Caco-2 (cell line): Measurements from ENCODE around the gene FSIP2. TPM values are rescaled to one million over a fixed set of nuclear protein-coding genes. Genes with fewer than 3 reads are reported as not detected.

Experiments used
- BruUV-seq: library from RNA; stranded (reverse); fragments of 400-500 nt; replicated peaks from 2 replicates; lab custom pipeline; 2021; lab: Mats Ljungman, UMichigan
- CTCF ChIA-PET: fragments of 300-600 bp; sonication (Branson Sonifier 250); formaldehyde crosslinking; loops from one replicate; lab custom pipeline; 2022; ENCODE audit warnings: antibody characterized with exemption; lab: Charles Lee
- POLR2A ChIA-PET: fragments of 300-600 bp; sonication (Branson Sonifier 250); formaldehyde crosslinking; loops from one replicate; lab custom pipeline; 2022; ENCODE audit warnings: antibody characterized with exemption; lab: Charles Lee
- DNase-seq, 2 experiments: peaks; one replicate each; pipeline versions ENCODE4 v3.0.0 to v3.0.0-alpha.2; 2020 to 2022
- H3K27me3 ChIP-seq: replicated peaks from 2 replicates; pipeline ENCODE4 v1.6.0; 2011; ENCODE audit warnings: low read length; ENCODE audit not compliant: control insufficient read depth, insufficient read depth
- H3K36me3 ChIP-seq: 2 replicates; pipeline ENCODE4 v1.5.1; 2011; ENCODE audit warnings: low read length; ENCODE audit not compliant: control insufficient read depth, insufficient read depth
- H3K4me1 ChIP-seq: fragments of 250-450 bp; sonication (Bioruptor Pico); 2 replicates; pipeline ENCODE4 v1.5.1; 2020; ENCODE audit warnings: mild to moderate bottlenecking
- H3K4me3 ChIP-seq: 2 replicates; pipeline ENCODE4 v1.5.1; 2011; ENCODE audit warnings: low read depth, mild to moderate bottlenecking, control low read depth, low read length
- H3K9me3 ChIP-seq: fragments of 250-450 bp; sonication (Bioruptor Pico); 2 replicates; pipeline ENCODE4 v1.5.1; 2020; ENCODE audit warnings: mild to moderate bottlenecking, moderate library complexity
- H3K27ac Mint-ChIP-seq: one replicate; pipeline ENCODE4 v1.8.0; 2022; ENCODE audit warnings: mixed read lengths; ENCODE audit not compliant: unreplicated experiment
- H3K27me3 Mint-ChIP-seq: one replicate; pipeline ENCODE4 v1.8.0; 2022; ENCODE audit warnings: mixed read lengths; ENCODE audit not compliant: insufficient read depth, unreplicated experiment
- H3K36me3 Mint-ChIP-seq: one replicate; pipeline ENCODE4 v1.8.0; 2022; ENCODE audit warnings: mild to moderate bottlenecking, mixed read lengths; ENCODE audit not compliant: insufficient read depth, unreplicated experiment
- H3K4me1 Mint-ChIP-seq: one replicate; pipeline ENCODE4 v1.8.0; 2022; ENCODE audit warnings: low read depth, mixed read lengths; ENCODE audit not compliant: unreplicated experiment
- H3K4me3 Mint-ChIP-seq: one replicate; pipeline ENCODE4 v1.8.0; 2022; ENCODE audit warnings: mild to moderate bottlenecking, moderate library complexity, mixed read lengths; ENCODE audit not compliant: unreplicated experiment
- H3K9me3 Mint-ChIP-seq: one replicate; pipeline ENCODE4 v1.8.0; 2022; ENCODE audit warnings: mixed read lengths; ENCODE audit not compliant: unreplicated experiment
- CTCF ChIP-seq, 2 experiments: fragments of 200-600 bp in 1 of 2; IDR thresholded peaks; 1 replicate in 1 of 2; 2 replicates in 1 of 2; pipeline versions ENCODE4 v1.5.1 to v1.8.0; 2011 to 2022; ENCODE audit warnings: antibody characterized with exemption in 1 of 2, control low read depth in 1 of 2, inconsistent platforms in 1 of 2, low read depth in 1 of 2, low read length in 1 of 2, mild to moderate bottlenecking in 1 of 2, moderate library complexity in 1 of 2; ENCODE audit not compliant: insufficient read depth in 1 of 2, severe bottlenecking in 1 of 2, unreplicated experiment in 1 of 2
- intact Hi-C: fragments of 100-400 bp; cut with micrococcal nuclease; formaldehyde crosslinking; loops from one replicate; pipeline ENCODE4 v1.10.0; 2022; ENCODE audit not compliant: unreplicated experiment
- total RNA-seq: library from RNA; stranded (reverse); gene quantifications from 2 replicates; pipeline ENCODE4 v1.2.3, GENCODE V29; 2022

The FSIP2 gene
- total RNA-seq, 1 experiment from 2014 or later, result 0.09 TPM

GRCh38 chr2:185821467-185821866 is 82.9 kb downstream of the FSIP2 start:
- H3K4me1 Mint-ChIP-seq, result no peaks in the 10 kb centered on the region
- no TSS peak for BruUV-seq
- H3K36me3 Mint-ChIP-seq, result no peaks in the 10 kb centered on the region
- intact Hi-C loops, result no loop called here
- Histone ChIP-seq H3K4me3 (no peak overlapping the region), H3K36me3 (no peaks in the 10 kb centered on the region), H3K9me3 (peaks cover 12% of the 10 kb centered on the region; the same call in 1 of the 2 replicates), H3K4me1 (no peaks in the 10 kb centered on the region), H3K27me3 (no peaks in the 10 kb centered on the region)
- CTCF ChIA-PET, result no interaction called here
- H3K27ac Mint-ChIP-seq, result no peak overlapping the region
- no peak overlapping the region for H3K4me3 Mint-ChIP-seq
- TF ChIP-seq CTCF (IDR thresholded peaks at IDR 0.05; ENCODE audit: insufficient read depth in 1 of 2, low read depth in 1 of 2, low read length in 1 of 2, severe bottlenecking in 1 of 2, unreplicated experiment in 1 of 2), result no peak
- no peaks in the 10 kb centered on the region for H3K27me3 Mint-ChIP-seq
- no peak for DNase-seq
- no peaks in the 10 kb centered on the region for H3K9me3 Mint-ChIP-seq
- POLR2A ChIA-PET, result no interaction called here

GRCh38 chr2:185823773-185824172 is 85.2 kb downstream of the FSIP2 start:
- no peaks in the 10 kb centered on the region for H3K4me1 Mint-ChIP-seq
- POLR2A ChIA-PET, result no interaction called here
- no peaks in the 10 kb centered on the region for H3K27me3 Mint-ChIP-seq
- CTCF ChIA-PET, result no interaction called here
- H3K36me3 Mint-ChIP-seq, result no peaks in the 10 kb centered on the region
- no peak for DNase-seq
- Histone ChIP-seq H3K4me1 (0 out of 2 replicates have a peak, but pooled peaks cover under 1% of the 10 kb centered on the region), H3K36me3 (no peaks in the 10 kb centered on the region), H3K9me3 (peaks cover 3% of the 10 kb centered on the region; the same call in 1 of the 2 replicates), H3K4me3 (no peak overlapping the region), H3K27me3 (no peaks in the 10 kb centered on the region)
- no peak overlapping the region for H3K27ac Mint-ChIP-seq
- no peak for TF ChIP-seq CTCF (IDR thresholded peaks at IDR 0.05; ENCODE audit: insufficient read depth in 1 of 2, low read depth in 1 of 2, low read length in 1 of 2, severe bottlenecking in 1 of 2, unreplicated experiment in 1 of 2)
- H3K9me3 Mint-ChIP-seq, result no peaks in the 10 kb centered on the region
- intact Hi-C loops, result no loop called here
- H3K4me3 Mint-ChIP-seq, result no peak overlapping the region
- BruUV-seq, result no TSS peak

- Mint-ChIP-seq H3K27ac (no peak overlapping the region), H3K9me3 (no peaks in the 10 kb centered on the region), H3K4me3 (no peak overlapping the region), H3K4me1 (no peaks in the 10 kb centered on the region), H3K36me3 (no peaks in the 10 kb centered on the region), H3K27me3 (no peaks in the 10 kb centered on the region)
- peaks cover 8% of the 10 kb centered on the region; the same call in 1 of the 2 replicates for H3K4me1 ChIP-seq
- CTCF ChIA-PET, result no interaction called here
- H3K36me3 ChIP-seq, result no peaks in the 10 kb centered on the region
- intact Hi-C loops, result no loop called here
- no peaks in the 10 kb centered on the region for H3K27me3 ChIP-seq
- H3K4me3 ChIP-seq, result no peak overlapping the region
- no TSS peak for BruUV-seq
- POLR2A ChIA-PET, result no interaction called here
- TF ChIP-seq CTCF (IDR thresholded peaks at IDR 0.05; ENCODE audit: insufficient read depth in 1 of 2, low read depth in 1 of 2, low read length in 1 of 2, severe bottlenecking in 1 of 2, unreplicated experiment in 1 of 2), result no peak
- no peaks in the 10 kb centered on the region for H3K9me3 ChIP-seq
- no peak for DNase-seq
Measured at GRCh38 chr2:185825557-185825956, 87.0 kb downstream of the FSIP2 start.
